GM19463 (cell line): Measurements from ENCODE around the gene PODXL.
"Not testable (repeated sequence)": the region's sequence is repeated elsewhere in the genome, so short reads cannot be mapped to it uniquely, and the experiment has no call there.

Source experiments
- ATAC-seq: cut with Tn5 transposase; IDR thresholded peaks from one replicate; pipeline ENCODE4 v1.9.1; 2021; ENCODE audit warnings: mild to moderate bottlenecking, moderate library complexity; ENCODE audit not compliant: unreplicated experiment

The PODXL gene

GRCh38 chr7:131495669-131496498, 60.5 kb downstream of the PODXL start:
- ATAC-seq = no peak

GRCh38 chr7:131494182-131494581, 62.2 kb downstream of the PODXL start:
- ATAC-seq = no peak

GRCh38 chr7:131493581-131493980, 62.8 kb downstream of the PODXL start:
- no peak for ATAC-seq

- no peak for ATAC-seq
These were observed 63.3 kb downstream of the PODXL start for GRCh38 chr7:131493081-131493480.

GRCh38 chr7:131489881-131490280, 66.5 kb downstream of the PODXL start:
- no peak for ATAC-seq

GRCh38 chr7:131489196-131489595, 67.2 kb downstream of the PODXL start:
- no peak for ATAC-seq

GRCh38 chr7:131488361-131488760, 68.1 kb downstream of the PODXL start:
- no peak for ATAC-seq

- no peak for ATAC-seq
These were observed 69.2 kb downstream of the PODXL start for GRCh38 chr7:131487217-131487616.

- no peak for ATAC-seq
These were observed 70.1 kb downstream of the PODXL start for GRCh38 chr7:131486346-131486745.

- ATAC-seq = peak; percentile 54
These were observed 72.8 kb downstream of the PODXL start for GRCh38 chr7:131483586-131483985.

- ATAC-seq = peak; percentile 63
These were observed 73.6 kb downstream of the PODXL start for GRCh38 chr7:131482800-131483199.

- ATAC-seq = no peak
These were observed 75.8 kb downstream of the PODXL start for GRCh38 chr7:131480384-131481315.

- no peak for ATAC-seq
These were observed 79.7 kb downstream of the PODXL start for GRCh38 chr7:131476740-131477139.

GRCh38 chr7:131471250-131472004, 85.0 kb downstream of the PODXL start:
- ATAC-seq = no peak

- no peak for ATAC-seq
These were observed 88.6 kb downstream of the PODXL start for GRCh38 chr7:131467788-131468187.

- ATAC-seq = no peak
These were observed 89.6 kb downstream of the PODXL start for GRCh38 chr7:131466735-131467365.

GRCh38 chr7:131462715-131463114, 93.7 kb downstream of the PODXL start:
- ATAC-seq = not testable (repeated sequence)

- no peak for ATAC-seq
These were observed 94.4 kb downstream of the PODXL start for GRCh38 chr7:131462059-131462458.

- no peak for ATAC-seq
These were observed 97.2 kb downstream of the PODXL start for GRCh38 chr7:131459256-131459655.

- ATAC-seq = no peak
These were observed 100.1 kb downstream of the PODXL start for GRCh38 chr7:131456338-131456737.

- no peak for ATAC-seq
These were observed 100.9 kb downstream of the PODXL start for GRCh38 chr7:131455546-131455945.
